ENCODE data around the gene DNAH14. TPM values are rescaled to one million over a fixed set of nuclear protein-coding genes. Genes with fewer than 3 reads are reported as not detected.

The DNAH14 gene
- total and polyA plus RNA-seq, 4 donors: 2.7 to 19.8 (median 9.6) TPM

DNA sequence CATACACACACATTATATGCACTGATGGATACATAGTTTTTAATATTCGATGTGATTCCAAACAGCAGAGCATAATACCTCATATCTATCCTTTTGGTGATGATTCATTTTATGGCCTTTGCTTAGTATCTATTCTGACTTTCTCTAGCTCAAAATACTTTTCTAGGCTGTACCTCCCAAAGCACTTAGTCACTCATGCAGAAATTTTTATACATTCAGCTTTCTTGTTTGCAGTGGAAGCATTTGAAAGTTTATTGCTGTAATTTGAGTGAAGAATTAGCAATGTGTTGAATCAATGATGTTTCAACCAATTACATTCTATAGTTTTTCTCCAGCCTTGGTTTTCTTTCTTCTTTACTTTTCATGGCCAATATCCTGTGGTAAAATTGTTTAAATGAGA is 431.7 kb downstream of the DNAH14 start:
- H3K4me1 ChIP-seq (ENCODE audit: control insufficient read depth in 4 of 4, insufficient read depth in 4 of 4, low read length in 3 of 4): peaks cover 0 to 8% (median 4%) of the 10 kb centered on the region in 4 donors
- H3K27ac ChIP-seq (ENCODE audit: low read depth in 1 of 2, low read length in 2 of 2): no peak overlapping the region
- H3K36me3 ChIP-seq (ENCODE audit: control insufficient read depth in 4 of 4, insufficient read depth in 3 of 4, low read depth in 1 of 4, low read length in 3 of 4): no peaks in the 10 kb centered on the region
- TF ChIP-seq, protein P1, sequence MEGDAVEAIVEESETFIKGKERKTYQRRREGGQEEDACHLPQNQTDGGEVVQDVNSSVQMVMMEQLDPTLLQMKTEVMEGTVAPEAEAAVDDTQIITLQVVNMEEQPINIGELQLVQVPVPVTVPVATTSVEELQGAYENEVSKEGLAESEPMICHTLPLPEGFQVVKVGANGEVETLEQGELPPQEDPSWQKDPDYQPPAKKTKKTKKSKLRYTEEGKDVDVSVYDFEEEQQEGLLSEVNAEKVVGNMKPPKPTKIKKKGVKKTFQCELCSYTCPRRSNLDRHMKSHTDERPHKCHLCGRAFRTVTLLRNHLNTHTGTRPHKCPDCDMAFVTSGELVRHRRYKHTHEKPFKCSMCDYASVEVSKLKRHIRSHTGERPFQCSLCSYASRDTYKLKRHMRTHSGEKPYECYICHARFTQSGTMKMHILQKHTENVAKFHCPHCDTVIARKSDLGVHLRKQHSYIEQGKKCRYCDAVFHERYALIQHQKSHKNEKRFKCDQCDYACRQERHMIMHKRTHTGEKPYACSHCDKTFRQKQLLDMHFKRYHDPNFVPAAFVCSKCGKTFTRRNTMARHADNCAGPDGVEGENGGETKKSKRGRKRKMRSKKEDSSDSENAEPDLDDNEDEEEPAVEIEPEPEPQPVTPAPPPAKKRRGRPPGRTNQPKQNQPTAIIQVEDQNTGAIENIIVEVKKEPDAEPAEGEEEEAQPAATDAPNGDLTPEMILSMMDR (IDR thresholded peaks at IDR 0.05; ENCODE audit: low read depth, low read length, missing input control): no peak
- H3K27me3 ChIP-seq (ENCODE audit: control insufficient read depth in 4 of 4, insufficient read depth in 4 of 4, low read length in 3 of 4): no peaks in the 10 kb centered on the region
- H3K9ac ChIP-seq (ENCODE audit: low read depth in 1 of 2, low read length in 2 of 2): no peak overlapping the region
- H3K9me3 ChIP-seq (ENCODE audit: control insufficient read depth in 4 of 4, low read length in 3 of 4): no peaks in the 10 kb centered on the region
- DNase-seq (ENCODE audit: low spot score): no peak
- 93% methylated on average over 1 of the region's 1 CpG for WGBS
- H3K4me3 ChIP-seq (ENCODE audit: low read depth in 1 of 3, low read length in 3 of 3): no peak overlapping the region

DNA sequence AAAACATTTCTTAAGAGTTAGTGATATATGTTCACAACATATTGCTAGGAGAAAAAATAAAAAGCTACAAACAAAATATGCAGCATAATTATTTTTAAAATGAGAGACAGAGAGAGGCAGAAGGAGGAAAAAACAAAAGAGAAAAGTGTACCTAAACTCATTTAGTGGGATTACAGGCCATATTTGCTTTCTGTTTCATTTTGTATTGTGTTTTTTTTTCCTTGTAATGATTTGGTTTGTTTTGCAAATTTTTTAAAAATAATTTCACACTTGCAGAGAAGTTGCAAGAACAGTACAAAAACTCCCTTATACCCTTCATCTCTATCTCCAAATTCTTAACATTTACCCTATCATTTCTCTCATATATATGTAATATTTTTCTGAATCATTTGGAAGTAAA is 433.3 kb downstream of the DNAH14 start:
- Histone ChIP-seq H3K4me3 (ENCODE audit: low read depth in 1 of 3, low read length in 3 of 3) (no peak overlapping the region), H3K9ac (ENCODE audit: low read depth in 1 of 2, low read length in 2 of 2) (no peak overlapping the region), H3K9me3 (ENCODE audit: control insufficient read depth in 4 of 4, low read length in 3 of 4) (no peaks in the 10 kb centered on the region), H3K36me3 (ENCODE audit: control insufficient read depth in 4 of 4, insufficient read depth in 3 of 4, low read depth in 1 of 4, low read length in 3 of 4) (no peaks in the 10 kb centered on the region), H3K27ac (ENCODE audit: low read depth in 1 of 2, low read length in 2 of 2) (no peak overlapping the region), H3K27me3 (ENCODE audit: control insufficient read depth in 4 of 4, insufficient read depth in 4 of 4, low read length in 3 of 4) (no peaks in the 10 kb centered on the region), H3K4me1 (ENCODE audit: control insufficient read depth in 4 of 4, insufficient read depth in 4 of 4, low read length in 3 of 4) (peaks cover 0 to 8% (median 4%) of the 10 kb centered on the region in 4 donors)
- DNase-seq (ENCODE audit: low spot score): no peak
- no peak for TF ChIP-seq TAF1 (conservative IDR thresholded peaks at IDR 0.05)
- TF ChIP-seq JUND (IDR thresholded peaks at IDR 0.05): no peak
- TF ChIP-seq, protein P2, sequence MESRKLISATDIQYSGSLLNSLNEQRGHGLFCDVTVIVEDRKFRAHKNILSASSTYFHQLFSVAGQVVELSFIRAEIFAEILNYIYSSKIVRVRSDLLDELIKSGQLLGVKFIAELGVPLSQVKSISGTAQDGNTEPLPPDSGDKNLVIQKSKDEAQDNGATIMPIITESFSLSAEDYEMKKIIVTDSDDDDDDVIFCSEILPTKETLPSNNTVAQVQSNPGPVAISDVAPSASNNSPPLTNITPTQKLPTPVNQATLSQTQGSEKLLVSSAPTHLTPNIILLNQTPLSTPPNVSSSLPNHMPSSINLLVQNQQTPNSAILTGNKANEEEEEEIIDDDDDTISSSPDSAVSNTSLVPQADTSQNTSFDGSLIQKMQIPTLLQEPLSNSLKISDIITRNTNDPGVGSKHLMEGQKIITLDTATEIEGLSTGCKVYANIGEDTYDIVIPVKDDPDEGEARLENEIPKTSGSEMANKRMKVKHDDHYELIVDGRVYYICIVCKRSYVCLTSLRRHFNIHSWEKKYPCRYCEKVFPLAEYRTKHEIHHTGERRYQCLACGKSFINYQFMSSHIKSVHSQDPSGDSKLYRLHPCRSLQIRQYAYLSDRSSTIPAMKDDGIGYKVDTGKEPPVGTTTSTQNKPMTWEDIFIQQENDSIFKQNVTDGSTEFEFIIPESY (IDR thresholded peaks at IDR 0.05): no peak
- TF ChIP-seq, protein P3, sequence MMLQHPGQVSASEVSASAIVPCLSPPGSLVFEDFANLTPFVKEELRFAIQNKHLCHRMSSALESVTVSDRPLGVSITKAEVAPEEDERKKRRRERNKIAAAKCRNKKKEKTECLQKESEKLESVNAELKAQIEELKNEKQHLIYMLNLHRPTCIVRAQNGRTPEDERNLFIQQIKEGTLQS (IDR thresholded peaks at IDR 0.05): no peak
- TF ChIP-seq YY1 (IDR thresholded peaks at IDR 0.05): no peak

DNA sequence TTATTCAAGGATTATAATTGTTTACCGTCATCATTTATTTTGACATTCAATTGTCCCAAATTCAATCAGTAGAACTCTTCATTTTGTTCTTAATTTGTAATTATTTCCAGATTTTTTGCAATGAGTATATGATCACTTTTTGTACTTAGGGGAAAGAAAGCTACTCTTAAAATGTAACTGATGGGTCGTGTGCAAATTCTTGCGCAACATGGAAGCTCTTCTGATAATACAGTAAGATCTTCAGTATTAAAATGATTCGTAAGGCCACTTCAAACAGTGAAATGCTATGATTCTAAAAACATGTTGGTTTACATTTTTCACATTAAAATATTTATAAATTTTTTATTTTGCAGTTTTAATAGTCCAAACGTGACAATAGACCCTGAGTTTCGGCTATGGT is 435.0 kb downstream of the DNAH14 start:
- H3K9ac ChIP-seq (ENCODE audit: low read depth in 1 of 2, low read length in 2 of 2): no peak overlapping the region
- H3K4me3 ChIP-seq (ENCODE audit: low read depth in 1 of 3, low read length in 3 of 3): no peak overlapping the region
- 93% methylated on average over 6 of the region's 6 CpGs for WGBS
- H3K36me3 ChIP-seq (ENCODE audit: control insufficient read depth in 4 of 4, insufficient read depth in 3 of 4, low read depth in 1 of 4, low read length in 3 of 4): no peaks in the 10 kb centered on the region
- H3K27ac ChIP-seq (ENCODE audit: low read depth in 1 of 2, low read length in 2 of 2): no peak overlapping the region
- DNase-seq (ENCODE audit: low spot score): no peak
- peaks cover 0 to 8% (median 4%) of the 10 kb centered on the region in 4 donors for H3K4me1 ChIP-seq (ENCODE audit: control insufficient read depth in 4 of 4, insufficient read depth in 4 of 4, low read length in 3 of 4)
- no peaks in the 10 kb centered on the region for H3K27me3 ChIP-seq (ENCODE audit: control insufficient read depth in 4 of 4, insufficient read depth in 4 of 4, low read length in 3 of 4)
- no peaks in the 10 kb centered on the region for H3K9me3 ChIP-seq (ENCODE audit: control insufficient read depth in 4 of 4, low read length in 3 of 4)
- TF ChIP-seq FOXA2 (IDR thresholded peaks at IDR 0.05) (no peak), FOXA1 (IDR thresholded peaks at IDR 0.05) (no peak), SP1 (IDR thresholded peaks at IDR 0.05) (no peak), RXRA (IDR thresholded peaks at IDR 0.05) (no peak), GABPA (IDR thresholded peaks at IDR 0.05 in 1 of 2, conservative IDR thresholded peaks at IDR 0.05 in 1 of 2) (no peak), RAD21 (IDR thresholded peaks at IDR 0.05) (no peak), YY1 (IDR thresholded peaks at IDR 0.05) (no peak), JUND (IDR thresholded peaks at IDR 0.05) (no peak), EGR1 (IDR thresholded peaks at IDR 0.05; ENCODE audit: low read depth in 2 of 2) (no peak), HNF4G (IDR thresholded peaks at IDR 0.05) (no peak), HNF4A (conservative IDR thresholded peaks at IDR 0.05) (no peak), TAF1 (conservative IDR thresholded peaks at IDR 0.05) (no peak)
- TF ChIP-seq, protein P4, sequence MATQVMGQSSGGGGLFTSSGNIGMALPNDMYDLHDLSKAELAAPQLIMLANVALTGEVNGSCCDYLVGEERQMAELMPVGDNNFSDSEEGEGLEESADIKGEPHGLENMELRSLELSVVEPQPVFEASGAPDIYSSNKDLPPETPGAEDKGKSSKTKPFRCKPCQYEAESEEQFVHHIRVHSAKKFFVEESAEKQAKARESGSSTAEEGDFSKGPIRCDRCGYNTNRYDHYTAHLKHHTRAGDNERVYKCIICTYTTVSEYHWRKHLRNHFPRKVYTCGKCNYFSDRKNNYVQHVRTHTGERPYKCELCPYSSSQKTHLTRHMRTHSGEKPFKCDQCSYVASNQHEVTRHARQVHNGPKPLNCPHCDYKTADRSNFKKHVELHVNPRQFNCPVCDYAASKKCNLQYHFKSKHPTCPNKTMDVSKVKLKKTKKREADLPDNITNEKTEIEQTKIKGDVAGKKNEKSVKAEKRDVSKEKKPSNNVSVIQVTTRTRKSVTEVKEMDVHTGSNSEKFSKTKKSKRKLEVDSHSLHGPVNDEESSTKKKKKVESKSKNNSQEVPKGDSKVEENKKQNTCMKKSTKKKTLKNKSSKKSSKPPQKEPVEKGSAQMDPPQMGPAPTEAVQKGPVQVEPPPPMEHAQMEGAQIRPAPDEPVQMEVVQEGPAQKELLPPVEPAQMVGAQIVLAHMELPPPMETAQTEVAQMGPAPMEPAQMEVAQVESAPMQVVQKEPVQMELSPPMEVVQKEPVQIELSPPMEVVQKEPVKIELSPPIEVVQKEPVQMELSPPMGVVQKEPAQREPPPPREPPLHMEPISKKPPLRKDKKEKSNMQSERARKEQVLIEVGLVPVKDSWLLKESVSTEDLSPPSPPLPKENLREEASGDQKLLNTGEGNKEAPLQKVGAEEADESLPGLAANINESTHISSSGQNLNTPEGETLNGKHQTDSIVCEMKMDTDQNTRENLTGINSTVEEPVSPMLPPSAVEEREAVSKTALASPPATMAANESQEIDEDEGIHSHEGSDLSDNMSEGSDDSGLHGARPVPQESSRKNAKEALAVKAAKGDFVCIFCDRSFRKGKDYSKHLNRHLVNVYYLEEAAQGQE (IDR thresholded peaks at IDR 0.05): no peak
- TF ChIP-seq, protein P3 (IDR thresholded peaks at IDR 0.05): no peak
- TF ChIP-seq, protein P2 (IDR thresholded peaks at IDR 0.05): no peak
